ENCODE measurements around the gene SH2D2A.

GRCh38 chr1:156815961-156816422 lies 656 bp downstream of the SH2D2A start:
- TF ChIP-seq CTCF (IDR thresholded peaks at IDR 0.05 in 2 of 3, conservative IDR thresholded peaks at IDR 0.05 in 1 of 3; ENCODE audit: insufficient read depth in 2 of 3, low read depth in 1 of 3, low read length in 3 of 3) (no peak), ZHX1 (conservative IDR thresholded peaks at IDR 0.05; ENCODE audit: low read length) (no peak), FOXP4 (CRISPR knock-in tag; IDR thresholded peaks at IDR 0.05; ENCODE audit: borderline replicate concordance) (no peak)

Measured in K562 (cell line).